GDM1 (cell line): ENCODE results near the gene GPR146.

Experiments
- DNase-seq: peaks from one replicate; lab custom pipeline; 2025; lab: John Stamatoyannopoulos, UW

Gene GPR146

GRCh38 chr7:1092806-1093501, 48.6 kb downstream of the GPR146 start:
- no peak for DNase-seq

GRCh38 chr7:1093502-1093843, 49.1 kb downstream of the GPR146 start:
- no peak for DNase-seq

GRCh38 chr7:1093916-1094508, 49.7 kb downstream of the GPR146 start:
- DNase-seq: no peak

GRCh38 chr7:1094870-1095269, 50.5 kb downstream of the GPR146 start:
- no peak for DNase-seq

- DNase-seq: no peak
These were observed 51.3 kb downstream of the GPR146 start for GRCh38 chr7:1095621-1096155.

GRCh38 chr7:1096156-1097119, 52.1 kb downstream of the GPR146 start:
- no peak for DNase-seq

GRCh38 chr7:1097120-1097504, 52.8 kb downstream of the GPR146 start:
- DNase-seq: no peak

- DNase-seq: no peak
These were observed 54.2 kb downstream of the GPR146 start for GRCh38 chr7:1098243-1099153.

- DNase-seq: no peak
These were observed 54.8 kb downstream of the GPR146 start for GRCh38 chr7:1099154-1099542.

- DNase-seq: no peak
These were observed 55.3 kb downstream of the GPR146 start for GRCh38 chr7:1099637-1100036.

GRCh38 chr7:1100386-1100785, 56.0 kb downstream of the GPR146 start:
- no peak for DNase-seq

- DNase-seq: no peak
These were observed 56.7 kb downstream of the GPR146 start for GRCh38 chr7:1100834-1101562.

- DNase-seq: no peak
These were observed 57.5 kb downstream of the GPR146 start for GRCh38 chr7:1101563-1102431.

- no peak for DNase-seq
These were observed 58.9 kb downstream of the GPR146 start for GRCh38 chr7:1103009-1103788.

- no peak for DNase-seq
These were observed 59.6 kb downstream of the GPR146 start for GRCh38 chr7:1103789-1104515.

- no peak for DNase-seq
These were observed 60.3 kb downstream of the GPR146 start for GRCh38 chr7:1104516-1105179.

- no peak for DNase-seq
These were observed 60.8 kb downstream of the GPR146 start for GRCh38 chr7:1105189-1105588.
